ENCODE results near the gene ROR2. TPM values are rescaled to one million over a fixed set of nuclear protein-coding genes. Genes with fewer than 3 reads are reported as not detected.
A peak's percentile ranks its signal among the peaks of the same experiment; 100 is the strongest.

Gene ROR2
- total and polyA plus RNA-seq, 10 donors, result 0.65 to 15.6 (median 6.0) TPM

GRCh38 chr9:91740701-91741100 is 209.3 kb downstream of the ROR2 start:
- TF ChIP-seq POLR2AphosphoS5 (IDR thresholded peaks at IDR 0.05), result peak in 1 of 3 donors; percentile 32
- TF ChIP-seq CTCF (IDR thresholded peaks at IDR 0.05 in 8 of 11, conservative IDR thresholded peaks at IDR 0.05 in 3 of 11), result peak in 1 of 11 experiments; percentile 9
- TF ChIP-seq POLR2A (IDR thresholded peaks at IDR 0.05), result no peak
- Histone ChIP-seq H3K27me3 (replicated peaks in 1 of 7) (peaks cover 0 to 14% (median 0%) of the 10 kb centered on the region in 7 donors), H3K4me1 (no peaks in the 10 kb centered on the region), H3K27ac (peak overlapping the region in 4 of 8 donors; percentile 21 to 32 (median 24)), H3K9me3 (no peaks in the 10 kb centered on the region), H3K4me3 (no peak overlapping the region), H3K36me3 (no peaks in the 10 kb centered on the region)
- WGBS, 5 donors, result 64 to 83% (median 71%) methylated on average over 10 of the region's 10 CpGs
- intact Hi-C loops (cut with DNase I; ENCODE audit: low total_unique reads), result no loop called here
- peak; percentile 38 for DNase-seq

- TF ChIP-seq POLR2AphosphoS5 (IDR thresholded peaks at IDR 0.05) (no peak), CTCF (IDR thresholded peaks at IDR 0.05 in 8 of 11, conservative IDR thresholded peaks at IDR 0.05 in 3 of 11) (no peak), POLR2A (IDR thresholded peaks at IDR 0.05) (no peak)
- Histone ChIP-seq H3K4me1 (peaks cover 0 to 7% (median 3%) of the 10 kb centered on the region in 6 donors), H3K27me3 (replicated peaks in 1 of 7) (peaks cover 0 to 20% (median 0%) of the 10 kb centered on the region in 7 donors), H3K9me3 (no peaks in the 10 kb centered on the region), H3K4me3 (no peak overlapping the region), H3K27ac (no peak overlapping the region), H3K36me3 (no peaks in the 10 kb centered on the region)
- intact Hi-C loops (cut with DNase I; ENCODE audit: low total_unique reads), result no loop called here
- peak; percentile 31 for DNase-seq
- WGBS, 5 donors, result 75 to 91% (median 85%) methylated on average over 16 of the region's 16 CpGs
Observed at GRCh38 chr9:91736898-91737601, 213.0 kb downstream of the ROR2 start.

- Histone ChIP-seq H3K36me3 (no peaks in the 10 kb centered on the region), H3K4me1 (peaks cover 0 to 7% (median 3%) of the 10 kb centered on the region in 6 donors), H3K27ac (no peak overlapping the region), H3K4me3 (no peak overlapping the region), H3K27me3 (replicated peaks in 1 of 7) (peaks cover 0 to 20% (median 0%) of the 10 kb centered on the region in 7 donors), H3K9me3 (no peaks in the 10 kb centered on the region)
- WGBS, 5 donors, result 82 to 95% (median 92%) methylated on average over 5 of the region's 5 CpGs
- DNase-seq, result peak; percentile 63
- TF ChIP-seq POLR2A (IDR thresholded peaks at IDR 0.05) (no peak), CTCF (IDR thresholded peaks at IDR 0.05 in 8 of 11, conservative IDR thresholded peaks at IDR 0.05 in 3 of 11) (no peak), POLR2AphosphoS5 (IDR thresholded peaks at IDR 0.05) (no peak)
- intact Hi-C loops (cut with DNase I; ENCODE audit: low total_unique reads), result no loop called here
Observed at GRCh38 chr9:91736311-91736710, 213.7 kb downstream of the ROR2 start.

GRCh38 chr9:91735049-91735448 is 215.0 kb downstream of the ROR2 start:
- WGBS, 5 donors, result 76 to 85% (median 83%) methylated on average over 1 of the region's 1 CpG
- Histone ChIP-seq H3K4me1 (peaks cover 0 to 7% (median 3%) of the 10 kb centered on the region in 6 donors), H3K9me3 (no peaks in the 10 kb centered on the region), H3K36me3 (no peaks in the 10 kb centered on the region), H3K4me3 (no peak overlapping the region), H3K27ac (no peak overlapping the region), H3K27me3 (replicated peaks in 1 of 7) (peaks cover 0 to 20% (median 0%) of the 10 kb centered on the region in 7 donors)
- TF ChIP-seq POLR2AphosphoS5 (IDR thresholded peaks at IDR 0.05) (no peak), POLR2A (IDR thresholded peaks at IDR 0.05) (no peak), CTCF (IDR thresholded peaks at IDR 0.05 in 8 of 11, conservative IDR thresholded peaks at IDR 0.05 in 3 of 11) (no peak)
- DNase-seq, result no peak
- intact Hi-C loops (cut with DNase I; ENCODE audit: low total_unique reads), result no loop called here
